ENCODE measurements around the gene NPAS4. TPM values are rescaled to one million over a fixed set of nuclear protein-coding genes. Genes with fewer than 3 reads are reported as not detected.

The NPAS4 gene
- not detected in 2 replicates for total RNA-seq

DNA sequence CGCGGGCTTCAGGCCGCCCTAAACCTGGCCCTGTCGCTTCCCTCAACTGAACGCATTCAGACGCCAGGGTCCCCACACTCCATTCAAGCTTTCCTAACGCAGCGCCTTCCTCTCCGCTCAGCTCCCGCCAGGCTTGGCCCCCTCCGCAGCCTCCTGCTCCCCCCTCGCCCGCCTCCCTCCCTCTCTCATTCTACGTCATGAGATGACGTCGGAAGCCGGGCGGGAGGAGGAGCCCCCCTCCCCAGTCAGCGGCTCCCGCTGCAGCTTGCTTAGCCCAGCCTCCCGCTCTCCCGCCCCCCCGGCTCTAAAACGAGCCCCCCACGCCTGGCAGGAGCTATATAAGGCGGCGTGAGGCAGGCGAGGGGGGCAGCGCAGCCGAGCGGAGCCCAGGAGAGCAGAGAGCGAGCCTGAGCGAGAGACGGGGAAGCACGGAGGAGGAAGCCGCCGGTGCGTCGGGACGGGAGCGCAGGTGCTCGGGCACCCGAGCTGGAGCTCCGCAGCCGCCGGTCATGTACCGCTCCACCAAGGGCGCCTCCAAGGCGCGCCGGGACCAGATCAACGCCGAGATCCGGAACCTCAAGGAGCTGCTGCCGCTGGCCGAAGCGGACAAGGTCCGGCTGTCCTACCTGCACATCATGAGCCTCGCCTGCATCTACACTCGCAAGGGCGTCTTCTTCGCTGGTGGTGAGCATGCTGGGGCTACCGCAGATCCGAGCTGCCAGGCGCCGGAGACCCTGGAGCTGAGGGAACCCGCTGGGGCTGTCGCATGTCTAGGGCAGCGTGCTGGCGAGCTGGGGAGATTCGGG lies at the start of gene NPAS4:
Gene NPAS4 (plus strand): TSS at position 365 of the 806 bp plus-strand sequence. CDS start 145 bp downstream, at position 510.

DNA sequence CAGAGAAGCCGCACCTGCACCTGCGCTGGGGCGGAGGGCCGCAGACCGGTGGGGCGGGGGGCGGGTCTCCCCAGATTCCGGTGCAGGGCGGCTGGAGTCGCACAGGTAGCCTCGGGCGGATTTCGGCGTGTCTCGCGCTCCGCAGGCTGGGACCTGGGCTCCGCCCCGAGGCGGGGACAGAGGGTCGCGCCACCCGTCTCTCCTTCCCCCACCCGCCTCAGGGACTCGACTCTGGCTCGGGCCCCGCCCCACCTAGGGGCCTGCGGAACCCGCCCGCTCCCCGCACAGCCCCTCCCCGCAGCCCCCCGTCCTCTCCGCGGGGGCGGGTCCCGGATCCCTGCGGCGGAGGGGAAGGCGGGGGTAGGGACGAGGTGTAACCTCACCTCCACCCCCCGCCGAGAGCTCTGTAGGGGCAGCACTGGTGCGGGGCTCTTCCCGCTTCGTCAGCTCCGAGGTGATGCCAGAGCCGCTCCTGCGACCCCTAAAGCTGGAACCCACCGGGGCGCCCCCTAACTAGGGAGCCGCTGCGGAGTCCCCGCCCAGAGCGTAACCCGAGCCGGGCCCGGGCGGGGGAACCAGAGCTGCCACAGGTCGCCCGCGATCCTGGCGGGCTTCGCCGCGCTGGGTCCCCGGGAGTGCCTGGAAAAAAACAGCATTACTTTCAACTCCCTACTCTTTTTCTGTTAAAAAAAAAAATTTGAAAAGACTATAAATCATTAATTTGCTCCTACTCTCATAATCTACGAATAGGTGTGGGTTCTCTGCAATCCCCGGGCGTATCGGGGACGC lies 49.0 kb upstream of the NPAS4 start, which contains the start of gene SLC29A2:
Gene SLC29A2 (minus strand): TSS at position 134 of the 789 bp plus-strand sequence. CDS start 169 bp downstream, outside the sequence.

DNA sequence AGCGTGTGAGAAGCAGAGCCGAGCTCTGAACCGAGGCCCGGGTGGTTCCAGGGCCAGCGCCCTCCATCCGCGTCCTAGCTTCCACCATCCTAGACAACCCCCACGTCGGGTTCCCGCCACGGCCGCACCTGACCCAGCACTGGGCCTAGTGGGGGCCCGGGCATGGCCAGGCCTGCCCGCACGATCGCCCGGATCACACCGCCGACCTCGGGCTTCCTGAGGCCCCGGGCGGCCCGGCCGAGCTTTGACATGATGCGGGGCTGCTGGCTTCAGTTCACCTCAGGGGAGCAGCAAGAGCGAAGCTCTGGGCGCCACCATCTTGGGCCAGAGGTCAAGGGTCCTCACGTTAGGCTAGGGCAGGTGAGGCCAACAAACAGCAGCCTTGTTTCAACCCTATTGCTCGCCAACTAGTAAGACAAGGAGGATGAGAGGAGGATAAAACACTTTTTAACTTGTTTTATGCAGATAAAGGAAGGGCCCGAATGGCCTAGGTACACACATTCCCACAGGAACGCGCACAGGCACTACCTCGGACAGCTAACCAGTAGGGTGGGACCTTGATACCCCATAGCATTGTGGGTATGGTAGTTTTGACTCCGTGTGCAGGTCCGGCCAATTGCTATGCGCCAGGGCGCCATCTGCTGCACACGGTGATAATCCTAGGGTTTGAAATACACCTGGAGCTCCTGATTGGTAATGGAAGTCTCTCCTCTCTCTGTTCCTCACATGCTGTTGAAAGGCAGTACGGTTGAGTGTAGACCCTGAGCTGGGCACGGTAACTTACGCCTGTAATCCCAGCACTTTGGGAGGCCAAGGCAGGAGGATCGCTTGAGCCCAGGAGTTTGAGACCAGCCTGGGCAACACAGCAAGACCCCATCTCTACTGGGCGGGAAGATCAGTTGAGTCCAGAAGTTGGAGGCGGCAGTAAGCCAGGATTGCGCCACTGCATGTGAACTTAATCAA lies 17.9 kb downstream of the NPAS4 start, which contains the start of gene MRPL11:
Gene MRPL11 (minus strand): TSS at position 345 of the 963 bp plus-strand sequence. CDS start 94 bp downstream, at position 251.

DNA sequence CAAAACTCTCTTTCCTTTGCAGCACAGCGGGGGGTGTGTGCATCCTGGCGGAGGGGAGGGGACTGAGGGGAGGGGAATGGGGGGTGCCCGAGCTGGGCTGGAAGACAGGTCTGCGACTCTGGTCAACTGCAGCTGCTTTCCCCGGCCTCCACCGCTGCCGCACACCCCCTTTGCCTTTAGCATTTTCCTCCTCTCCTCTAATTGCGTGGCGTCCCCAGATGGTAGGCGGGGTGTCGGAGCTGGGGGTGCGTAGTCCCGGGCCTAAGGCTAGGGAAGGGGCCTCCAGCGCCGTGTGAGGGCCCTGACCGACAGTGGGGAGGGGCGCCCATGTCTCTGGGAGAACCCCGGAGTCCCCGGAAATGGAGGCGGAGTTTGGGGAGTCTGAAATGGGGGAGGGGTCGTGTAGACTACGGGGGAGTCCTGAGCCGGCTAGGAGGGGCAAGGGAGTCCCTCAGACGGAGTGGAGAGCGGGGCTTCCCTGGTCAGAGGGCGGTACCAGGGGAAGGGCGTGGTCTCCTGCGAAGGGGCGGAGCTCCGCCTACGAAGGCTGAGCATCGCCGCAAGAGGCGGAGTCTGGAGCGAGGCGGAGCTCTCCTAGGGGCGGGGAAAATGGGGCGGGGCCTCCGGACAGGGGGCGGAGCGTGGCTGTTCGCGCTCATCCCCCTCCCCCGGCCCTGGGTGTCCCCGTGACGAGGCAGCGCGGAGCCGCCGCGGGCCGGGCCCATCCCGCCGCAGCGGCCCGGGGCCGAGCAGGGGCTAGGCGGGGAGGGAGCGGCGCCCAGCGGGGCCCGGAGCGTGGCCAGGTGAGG lies 45.6 kb downstream of the NPAS4 start, which contains the start of gene PELI3:
Gene PELI3 (plus strand): TSS at position 681 of the 809 bp plus-strand sequence. CDS start 1,224 bp downstream, outside the sequence.

Other genes starting within 250 kb of the NPAS4 start
- 13.4 and 26.9 TPM in 2 replicates for gene KLC2, start 163.3 kb upstream of the NPAS4 start, total RNA-seq
- gene RAB1B, start 152.4 kb upstream of the NPAS4 start, total RNA-seq: 75.9 and 80.9 TPM in 2 replicates
- gene CNIH2, start 142.9 kb upstream of the NPAS4 start, total RNA-seq: 0.09 TPM in 2 replicates
- gene YIF1A, start 131.9 kb upstream of the NPAS4 start, total RNA-seq: 186 and 228 TPM in 2 replicates
- gene TMEM151A, start 129.1 kb upstream of the NPAS4 start, total RNA-seq: 0.66 TPM in 1 of 2 replicates, not detected in the other
- gene CD248, start 104.0 kb upstream of the NPAS4 start, total RNA-seq: under 0.01 and 1.1 TPM in 2 replicates
- 5.9 and 8.3 TPM in 2 replicates for gene RIN1, start 84.6 kb upstream of the NPAS4 start, total RNA-seq
- gene BRMS1, start 75.9 kb upstream of the NPAS4 start, total RNA-seq: 65.0 and 79.7 TPM in 2 replicates
- 23.8 and 31.3 TPM in 2 replicates for gene B4GAT1, start 73.4 kb upstream of the NPAS4 start, total RNA-seq
- 0.09 and 0.28 TPM in 2 replicates for gene SLC29A2, start 49.3 kb upstream of the NPAS4 start, total RNA-seq
- 41.3 and 44.1 TPM in 2 replicates for gene MRPL11, start 17.8 kb downstream of the NPAS4 start, total RNA-seq
- gene PELI3, start 45.9 kb downstream of the NPAS4 start, total RNA-seq: 3.4 and 6.0 TPM in 2 replicates
- 56.5 and 75.1 TPM in 2 replicates for gene DPP3, start 59.4 kb downstream of the NPAS4 start, total RNA-seq
- 16.1 and 25.9 TPM in 2 replicates for gene BBS1, start 89.6 kb downstream of the NPAS4 start, total RNA-seq
- gene ZDHHC24, start 125.0 kb downstream of the NPAS4 start, total RNA-seq: 13.4 and 15.0 TPM in 2 replicates
- 0.09 TPM in 1 of 2 replicates, not detected in the other for gene ACTN3, start 125.9 kb downstream of the NPAS4 start, total RNA-seq
- 18.2 and 26.3 TPM in 2 replicates for gene CTSF, start 147.6 kb downstream of the NPAS4 start, total RNA-seq
- 0.18 and 0.28 TPM in 2 replicates for gene CCDC87, start 172.0 kb downstream of the NPAS4 start, total RNA-seq
- gene CCS, start 172.2 kb downstream of the NPAS4 start, total RNA-seq: 31.5 and 32.6 TPM in 2 replicates
- 20.1 and 26.7 TPM in 2 replicates for gene RBM14, start 195.6 kb downstream of the NPAS4 start, total RNA-seq
- gene RBM4, start 217.7 kb downstream of the NPAS4 start, total RNA-seq: 152 and 160 TPM in 2 replicates

All from endothelial cell of coronary artery (primary cell).